Measurements from ENCODE around the gene MTRFR. TPM values are rescaled to one million over a fixed set of nuclear protein-coding genes. Genes with fewer than 3 reads are reported as not detected.

Gene MTRFR
- total and polyA plus RNA-seq, 2 donors (not counting 1 experiment from before 2014, with no cell fraction given), result 18.7 to 45.5 TPM

DNA sequence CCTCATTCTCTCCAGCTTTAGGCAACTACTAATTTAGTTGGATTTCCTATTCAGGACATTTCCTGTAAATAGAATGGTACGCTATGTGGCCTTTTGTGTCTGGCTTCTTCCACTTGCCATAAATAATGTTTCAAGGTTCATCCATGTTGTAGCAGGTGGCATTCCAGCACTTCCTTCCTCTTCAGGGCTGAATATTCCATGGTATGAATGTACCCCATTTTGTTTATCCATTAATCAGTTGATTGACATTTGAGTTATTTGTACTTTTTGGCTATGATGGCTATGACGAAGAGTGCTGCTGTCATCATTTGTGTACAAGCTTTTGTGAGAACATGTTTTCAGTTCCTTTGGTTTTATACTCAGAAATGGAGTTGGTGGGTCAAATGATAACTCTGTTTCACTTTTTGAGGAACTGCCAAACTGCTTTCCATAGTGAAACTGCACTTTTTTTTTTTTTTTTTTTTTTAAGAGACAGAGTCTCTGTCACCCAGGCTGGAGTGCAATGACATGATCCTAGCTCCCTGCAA, 44.9 kb downstream of the MTRFR start:
- ATAC-seq (ENCODE audit: low read depth), result peak; percentile 81
- POLR2A ChIA-PET, result interaction anchor here (0.7 to 0.9 kb wide), 4 partner anchors 10 to 1635 kb away, joined by 6 to 10 read pairs (median 6); partner anchors contain the start of gene DDX55

More for the DNA sequence above, 44.9 kb downstream of the MTRFR start:
- Histone ChIP-seq H3K9ac (ENCODE audit: low read length) (no peak overlapping the region), H3K9me3 (ENCODE audit: control extremely low read depth in 1 of 3, control insufficient read depth in 2 of 3, insufficient read depth in 1 of 3, low read length in 2 of 3) (no peaks in the 10 kb centered on the region), H3K27ac (ENCODE audit: low read length in 2 of 2) (peak overlapping the region in 1 of 2 donors; percentile 55), H4K20me1 (ENCODE audit: control insufficient read depth, insufficient read depth, low read length, poor library complexity, severe bottlenecking) (no peaks in the 10 kb centered on the region), H3K36me3 (replicated peaks in 1 of 2; ENCODE audit: control extremely low read depth in 1 of 2, control insufficient read depth in 1 of 2, extremely low read depth in 1 of 2, insufficient read depth in 2 of 2, low read length in 1 of 2) (no peaks in the 10 kb centered on the region), H3K4me1 (ENCODE audit: control insufficient read depth in 2 of 2, insufficient read depth in 2 of 2, low read length in 2 of 2) (peaks cover 0 to 13% of the 10 kb centered on the region in 2 donors), H3K79me2 (ENCODE audit: control insufficient read depth, insufficient read depth, low read length) (no peaks in the 10 kb centered on the region), H3K4me3 (ENCODE audit: control extremely low read depth in 1 of 5, extremely low read depth in 1 of 5, insufficient read depth in 1 of 5, low read depth in 2 of 5, low read length in 4 of 5) (no peak overlapping the region), H3K27me3 (replicated peaks in 1 of 4; ENCODE audit: control extremely low read depth in 1 of 4, control insufficient read depth in 3 of 4, insufficient read depth in 4 of 4, low read length in 3 of 4) (no peaks in the 10 kb centered on the region), H3K4me2 (replicated peaks; ENCODE audit: low read depth, low read length, poor library complexity, severe bottlenecking) (peak overlapping the region; percentile 18), H2AFZ (ENCODE audit: insufficient read depth, low read depth, low read length, poor library complexity, severe bottlenecking) (peak overlapping the region; percentile 39)
- peak; percentile 78 for DNase-seq
- Mint-ChIP-seq H3K4me3 (peak overlapping the region; percentile 27), H3K27me3 (no peaks in the 10 kb centered on the region), H3K27ac (peak overlapping the region; percentile 53), H3K4me1 (peaks cover 6% of the 10 kb centered on the region), H3K9me3 (ENCODE audit: insufficient read depth) (no peaks in the 10 kb centered on the region)
- CTCF ChIA-PET, result interaction anchor here (0.6 to 0.7 kb wide), 5 partner anchors 14 to 427 kb away, joined by 3 to 7 read pairs (median 4); no protein-coding TSS in a partner anchor
- WGBS (ENCODE audit: insufficient coverage), result 0% methylated on average over 1 of the region's 2 CpGs
- TF ChIP-seq CTCF (IDR thresholded peaks at IDR 0.05) (no peak), EZH2 (IDR thresholded peaks at IDR 0.05; ENCODE audit: borderline replicate concordance, insufficient read depth, low read depth, low read length, poor library complexity, severe bottlenecking) (no peak)
- intact Hi-C loops (cut with micrococcal nuclease), result no loop called here

All from B cell (primary cell).